ENCODE measurements around the gene PRKAR1B. TPM values are rescaled to one million over a fixed set of nuclear protein-coding genes. Genes with fewer than 3 reads are reported as not detected.

Gene PRKAR1B
- total and polyA plus RNA-seq, 10 of the 15 experiments (the other 5 are each of a cell fraction or from before 2014, with no cell fraction given), result 1.4 to 45.6 (median 19.3) TPM

GRCh38 chr7:734808-735207, 7.7 kb upstream of the PRKAR1B start:
- SMC1A ChIA-PET (ENCODE audit: uncharacterized antibody, unreplicated experiment), result interaction anchor here (0.6 kb wide), 1 partner anchor 109 kb away, joined by 3 read pairs; no protein-coding TSS in a partner anchor
- WGBS (ENCODE audit: insufficient coverage, insufficient replicate concordance, low lambda C conversion rate, missing lambda C conversion rate), result 99% methylated on average over 11 of the region's 11 CpGs
- intact Hi-C loops (cut with micrococcal nuclease; ENCODE audit: unreplicated experiment), result no loop called here
- Histone ChIP-seq H3K27me3 (replicated peaks in 1 of 2; ENCODE audit: control insufficient read depth in 2 of 2, insufficient read depth in 2 of 2, low read length in 1 of 2) (no peaks in the 10 kb centered on the region), H3K4me1 (ENCODE audit: control insufficient read depth, insufficient read depth, low read length) (peaks cover 3% of the 10 kb centered on the region), H3K4me2 (ENCODE audit: control insufficient read depth, insufficient read depth) (no peak overlapping the region), H3K9me3 (replicated peaks; ENCODE audit: control insufficient read depth, insufficient read depth, low read length) (peaks cover 18% of the 10 kb centered on the region), H3K9ac (ENCODE audit: control insufficient read depth, insufficient read depth, low read length) (no peak overlapping the region), H3K4me3 (no peak overlapping the region), H4K20me1 (ENCODE audit: control insufficient read depth, insufficient read depth) (no peaks in the 10 kb centered on the region), H3K27ac (ENCODE audit: control insufficient read depth, insufficient read depth) (no peak overlapping the region), H3K36me3 (ENCODE audit: control insufficient read depth in 2 of 2, insufficient read depth in 2 of 2, low read length in 1 of 2) (peaks cover 7 to 9% of the 10 kb centered on the region in 2 experiments; a peak in 3 of 4 replicates), H3K79me2 (ENCODE audit: control insufficient read depth, insufficient read depth, low read length) (peaks cover 13% of the 10 kb centered on the region), H2AFZ (ENCODE audit: control insufficient read depth, low read depth, low read length) (no peak overlapping the region)
- CTCF ChIA-PET, result no interaction called here
- DNase-seq (ENCODE audit: low read depth, low spot score), result no peak
- in situ Hi-C loops (cut with MboI), result no loop called here
- no peak for FAIRE-seq
- no peak for ATAC-seq
- BruUV-seq (replicated peaks), result no TSS peak
- POLR2A ChIA-PET, result no interaction called here
- no peak for TF ChIP-seq ZSCAN29 (IDR thresholded peaks at IDR 0.05)
- TF ChIP-seq SREBF2 (IDR thresholded peaks at IDR 0.05; ENCODE audit: low read length), result no peak
- TF ChIP-seq, protein P1, sequence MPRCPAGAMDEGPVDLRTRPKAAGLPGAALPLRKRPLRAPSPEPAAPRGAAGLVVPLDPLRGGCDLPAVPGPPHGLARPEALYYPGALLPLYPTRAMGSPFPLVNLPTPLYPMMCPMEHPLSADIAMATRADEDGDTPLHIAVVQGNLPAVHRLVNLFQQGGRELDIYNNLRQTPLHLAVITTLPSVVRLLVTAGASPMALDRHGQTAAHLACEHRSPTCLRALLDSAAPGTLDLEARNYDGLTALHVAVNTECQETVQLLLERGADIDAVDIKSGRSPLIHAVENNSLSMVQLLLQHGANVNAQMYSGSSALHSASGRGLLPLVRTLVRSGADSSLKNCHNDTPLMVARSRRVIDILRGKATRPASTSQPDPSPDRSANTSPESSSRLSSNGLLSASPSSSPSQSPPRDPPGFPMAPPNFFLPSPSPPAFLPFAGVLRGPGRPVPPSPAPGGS (IDR thresholded peaks at IDR 0.05; ENCODE audit: borderline replicate concordance, insufficient read depth, low read depth, low read length, poor library complexity, severe bottlenecking), result peak; percentile 52
- RAD21 ChIA-PET (ENCODE audit: unreplicated experiment), result no interaction called here

DNA sequence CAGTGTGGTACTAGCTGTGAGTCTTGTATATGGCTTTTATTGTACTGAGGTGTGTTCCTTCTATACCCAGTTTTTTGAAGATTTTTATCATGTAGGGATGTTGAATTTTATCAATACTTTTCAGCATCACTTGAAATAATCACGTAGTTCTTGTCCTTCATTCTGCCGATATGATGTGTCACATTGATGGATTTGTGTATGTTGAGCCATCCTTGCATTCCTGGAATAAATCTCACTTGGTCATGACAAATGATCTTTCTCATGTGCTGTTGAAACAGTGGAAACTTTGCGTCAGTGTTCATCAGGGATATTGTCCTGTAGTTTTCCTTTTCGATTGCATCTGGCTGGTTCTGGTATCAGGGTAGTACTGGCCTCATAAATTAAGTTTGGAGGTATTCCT, 7.1 kb upstream of the PRKAR1B start:
- 97% methylated on average over 4 of the region's 4 CpGs for WGBS (ENCODE audit: insufficient coverage, insufficient replicate concordance, low lambda C conversion rate, missing lambda C conversion rate)
- Histone ChIP-seq H3K4me1 (ENCODE audit: control insufficient read depth, insufficient read depth, low read length) (peaks cover 3% of the 10 kb centered on the region), H2AFZ (ENCODE audit: control insufficient read depth, low read depth, low read length) (no peak overlapping the region), H3K27me3 (replicated peaks in 1 of 2; ENCODE audit: control insufficient read depth in 2 of 2, insufficient read depth in 2 of 2, low read length in 1 of 2) (no peaks in the 10 kb centered on the region), H3K36me3 (ENCODE audit: control insufficient read depth in 2 of 2, insufficient read depth in 2 of 2, low read length in 1 of 2) (peaks cover 4 to 7% of the 10 kb centered on the region in 2 experiments; a peak in 3 of 4 replicates), H3K9ac (ENCODE audit: control insufficient read depth, insufficient read depth, low read length) (no peak overlapping the region), H4K20me1 (ENCODE audit: control insufficient read depth, insufficient read depth) (no peaks in the 10 kb centered on the region), H3K4me3 (no peak overlapping the region), H3K79me2 (ENCODE audit: control insufficient read depth, insufficient read depth, low read length) (peaks cover 14% of the 10 kb centered on the region), H3K9me3 (replicated peaks; ENCODE audit: control insufficient read depth, insufficient read depth, low read length) (peaks cover 18% of the 10 kb centered on the region), H3K4me2 (ENCODE audit: control insufficient read depth, insufficient read depth) (no peak overlapping the region), H3K27ac (ENCODE audit: control insufficient read depth, insufficient read depth) (no peak overlapping the region)
- DNase-seq (ENCODE audit: low read depth, low spot score) (no peak), FAIRE-seq (no peak), ATAC-seq (no peak)
- ChIA-PET POLR2A (no interaction called here), CTCF (interaction anchor here (1.6 kb wide), 1 partner anchor 202 kb away, joined by 4 read pairs; no protein-coding TSS in a partner anchor), SMC1A (ENCODE audit: uncharacterized antibody, unreplicated experiment) (no interaction called here), RAD21 (ENCODE audit: unreplicated experiment) (no interaction called here)
- BruUV-seq (replicated peaks), result no TSS peak
- intact Hi-C loops (cut with micrococcal nuclease; ENCODE audit: unreplicated experiment), result no loop called here
- in situ Hi-C loops (cut with MboI), result no loop called here
- TF ChIP-seq CHD4 (IDR thresholded peaks at IDR 0.05), result no peak
- no peak for TF ChIP-seq STAT3 (IDR thresholded peaks at IDR 0.05; ENCODE audit: low read depth, low read length)
- TF ChIP-seq ATF7 (IDR thresholded peaks at IDR 0.05; ENCODE audit: low read depth), result no peak
- no peak for TF ChIP-seq PML (IDR thresholded peaks at IDR 0.05; ENCODE audit: low read length)
- TF ChIP-seq, protein P2, sequence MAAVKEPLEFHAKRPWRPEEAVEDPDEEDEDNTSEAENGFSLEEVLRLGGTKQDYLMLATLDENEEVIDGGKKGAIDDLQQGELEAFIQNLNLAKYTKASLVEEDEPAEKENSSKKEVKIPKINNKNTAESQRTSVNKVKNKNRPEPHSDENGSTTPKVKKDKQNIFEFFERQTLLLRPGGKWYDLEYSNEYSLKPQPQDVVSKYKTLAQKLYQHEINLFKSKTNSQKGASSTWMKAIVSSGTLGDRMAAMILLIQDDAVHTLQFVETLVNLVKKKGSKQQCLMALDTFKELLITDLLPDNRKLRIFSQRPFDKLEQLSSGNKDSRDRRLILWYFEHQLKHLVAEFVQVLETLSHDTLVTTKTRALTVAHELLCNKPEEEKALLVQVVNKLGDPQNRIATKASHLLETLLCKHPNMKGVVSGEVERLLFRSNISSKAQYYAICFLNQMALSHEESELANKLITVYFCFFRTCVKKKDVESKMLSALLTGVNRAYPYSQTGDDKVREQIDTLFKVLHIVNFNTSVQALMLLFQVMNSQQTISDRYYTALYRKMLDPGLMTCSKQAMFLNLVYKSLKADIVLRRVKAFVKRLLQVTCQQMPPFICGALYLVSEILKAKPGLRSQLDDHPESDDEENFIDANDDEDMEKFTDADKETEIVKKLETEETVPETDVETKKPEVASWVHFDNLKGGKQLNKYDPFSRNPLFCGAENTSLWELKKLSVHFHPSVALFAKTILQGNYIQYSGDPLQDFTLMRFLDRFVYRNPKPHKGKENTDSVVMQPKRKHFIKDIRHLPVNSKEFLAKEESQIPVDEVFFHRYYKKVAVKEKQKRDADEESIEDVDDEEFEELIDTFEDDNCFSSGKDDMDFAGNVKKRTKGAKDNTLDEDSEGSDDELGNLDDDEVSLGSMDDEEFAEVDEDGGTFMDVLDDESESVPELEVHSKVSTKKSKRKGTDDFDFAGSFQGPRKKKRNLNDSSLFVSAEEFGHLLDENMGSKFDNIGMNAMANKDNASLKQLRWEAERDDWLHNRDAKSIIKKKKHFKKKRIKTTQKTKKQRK (IDR thresholded peaks at IDR 0.05; ENCODE audit: low read depth, low read length), result no peak
- TF ChIP-seq RFX5 (IDR thresholded peaks at IDR 0.05; ENCODE audit: low read depth, low read length), result no peak
- TF ChIP-seq MTA3 (IDR thresholded peaks at IDR 0.05; ENCODE audit: borderline replicate concordance, low read length), result no peak
- no peak for TF ChIP-seq FOXK2 (IDR thresholded peaks at IDR 0.05)
- no peak for TF ChIP-seq NFIC (IDR thresholded peaks at IDR 0.05; ENCODE audit: low read depth, low read length)

All from GM12878 (cell line).